ENCODE results near the gene BCL2L2. TPM values are rescaled to one million over a fixed set of nuclear protein-coding genes. Genes with fewer than 3 reads are reported as not detected.
"Not testable (repeated sequence)": the region's sequence is repeated elsewhere in the genome, so short reads cannot be mapped to it uniquely, and the experiment has no call there.

BCL2L2 gene, protein sequence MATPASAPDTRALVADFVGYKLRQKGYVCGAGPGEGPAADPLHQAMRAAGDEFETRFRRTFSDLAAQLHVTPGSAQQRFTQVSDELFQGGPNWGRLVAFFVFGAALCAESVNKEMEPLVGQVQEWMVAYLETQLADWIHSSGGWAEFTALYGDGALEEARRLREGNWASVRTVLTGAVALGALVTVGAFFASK
- total RNA-seq, result 2.6 TPM
- polyA plus RNA-seq, result not detected

DNA sequence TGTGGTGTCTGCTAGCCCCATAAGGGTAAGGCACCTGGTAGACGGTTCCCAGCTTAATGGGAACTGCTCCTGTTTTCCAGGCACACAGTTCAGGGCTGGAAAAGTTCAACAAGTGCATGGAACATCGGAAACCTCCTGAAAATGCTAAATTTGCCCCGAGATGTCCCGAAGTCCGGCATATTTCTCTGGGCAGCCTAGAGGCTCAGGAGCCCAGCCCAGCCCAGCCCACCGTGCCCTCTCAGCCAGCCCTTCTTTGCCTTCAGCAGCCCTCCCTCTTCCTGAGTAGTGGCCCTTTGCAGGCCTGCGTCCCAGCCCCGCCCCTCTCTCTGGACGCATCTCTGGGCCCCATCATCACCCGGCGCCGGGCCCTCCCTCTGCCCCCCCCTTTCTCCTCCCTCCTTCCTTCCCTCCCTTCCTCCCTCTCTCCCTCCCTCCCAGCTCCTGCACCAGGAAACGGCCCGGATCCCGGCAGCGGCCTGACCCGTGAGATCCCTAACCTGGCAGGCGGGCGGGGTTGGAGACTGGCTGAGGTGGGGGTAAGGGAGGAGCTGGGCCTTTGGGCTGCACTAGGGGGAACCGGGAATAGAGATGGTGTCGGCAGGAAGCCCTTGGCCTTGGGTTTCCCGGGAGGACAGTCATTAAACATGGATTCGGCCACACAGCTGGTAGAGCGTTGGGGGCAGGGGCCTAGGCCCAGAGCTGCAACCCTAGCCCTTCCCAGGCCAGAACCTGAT, at the start of gene BCL2L2:
TSS of gene BCL2L2 (plus strand) at position 422 of the 734 bp plus-strand sequence. CDS start 935 bp downstream, outside the sequence.
- peaks cover 5% of the 10 kb centered on the region for H3K36me3 Mint-ChIP-seq
- DNase-seq (no peak), ATAC-seq (ENCODE audit: low read depth in 2 of 2) (no peak)
- H3K36me3 ChIP-seq (ENCODE audit: control insufficient read depth, insufficient read depth, low read length), result no peaks in the 10 kb centered on the region
- H3K9me3 Mint-ChIP-seq, result peaks cover 0 to 1% (median 0%) of the 10 kb centered on the region in 7 donors
- H3K4me3 ChIP-seq (ENCODE audit: low read depth, low read length), result no peak within 1 kb of the TSS
- peaks cover 57% of the 10 kb centered on the region for H3K27me3 Mint-ChIP-seq
- peaks cover 4% of the 10 kb centered on the region for H3K27me3 ChIP-seq (ENCODE audit: control insufficient read depth, insufficient read depth, low read length)
- no peaks in the 10 kb centered on the region for H3K9me3 ChIP-seq (ENCODE audit: control insufficient read depth in 2 of 2, low read length in 2 of 2)
- peaks cover 0 to 6% (median 3%) of the 10 kb centered on the region in 4 donors for H3K4me1 Mint-ChIP-seq
- peak within 1 kb of the TSS in 2 of 4 donors; percentile 7 to 77 for H3K4me3 Mint-ChIP-seq
- peaks cover 18% of the 10 kb centered on the region for H3K4me1 ChIP-seq (ENCODE audit: control insufficient read depth, insufficient read depth, low read length, poor library complexity, severe bottlenecking)
- H3K27ac ChIP-seq (ENCODE audit: insufficient read depth, low read length, poor library complexity, severe bottlenecking), result peak within 1 kb of the TSS; percentile 14
- peak within 1 kb of the TSS in 1 of 3 donors; percentile 63 for H3K27ac Mint-ChIP-seq

DNA sequence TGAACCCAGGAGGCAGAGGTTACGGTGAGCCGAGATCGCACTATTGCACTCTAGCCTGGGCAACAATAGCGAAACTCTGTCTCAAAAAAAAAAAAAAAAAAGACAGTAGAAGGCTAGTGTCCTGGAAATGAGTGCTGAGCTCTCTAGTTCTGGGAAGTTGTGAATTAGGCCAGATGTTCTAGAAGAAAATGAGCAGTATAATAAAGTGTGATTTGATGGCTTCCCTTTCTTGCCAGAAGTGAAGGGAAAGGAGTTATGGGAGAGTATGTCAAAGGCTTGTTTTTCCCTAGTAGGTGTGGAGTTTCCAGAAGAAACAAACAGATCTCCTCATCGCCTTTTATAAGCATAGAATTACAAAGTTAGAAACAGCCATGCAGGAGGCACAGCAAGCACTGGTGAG, 48.4 kb upstream of the BCL2L2 start:
- no peaks in the 10 kb centered on the region for H3K4me1 Mint-ChIP-seq
- H3K36me3 Mint-ChIP-seq, result no peaks in the 10 kb centered on the region
- Histone ChIP-seq H3K4me1 (ENCODE audit: control insufficient read depth, insufficient read depth, low read length, poor library complexity, severe bottlenecking) (no peaks in the 10 kb centered on the region), H3K27me3 (ENCODE audit: control insufficient read depth, insufficient read depth, low read length) (peaks cover 20% of the 10 kb centered on the region), H3K27ac (ENCODE audit: insufficient read depth, low read length, poor library complexity, severe bottlenecking) (no peak overlapping the region), H3K4me3 (ENCODE audit: low read depth, low read length) (no peak overlapping the region), H3K36me3 (ENCODE audit: control insufficient read depth, insufficient read depth, low read length) (no peaks in the 10 kb centered on the region), H3K9me3 (ENCODE audit: control insufficient read depth in 2 of 2, low read length in 2 of 2) (no peaks in the 10 kb centered on the region)
- H3K9me3 Mint-ChIP-seq, result no peaks in the 10 kb centered on the region
- H3K4me3 Mint-ChIP-seq, result no peak overlapping the region
- ATAC-seq (ENCODE audit: low read depth in 2 of 2), result no peak
- H3K27me3 Mint-ChIP-seq, result peaks cover 40% of the 10 kb centered on the region
- H3K27ac Mint-ChIP-seq, result no peak overlapping the region
- DNase-seq, result no peak

GRCh38 chr14:23259426-23259825, 47.2 kb upstream of the BCL2L2 start:
- Histone ChIP-seq H3K4me3 (ENCODE audit: low read depth, low read length) (no peak overlapping the region), H3K4me1 (ENCODE audit: control insufficient read depth, insufficient read depth, low read length, poor library complexity, severe bottlenecking) (no peaks in the 10 kb centered on the region), H3K27ac (ENCODE audit: insufficient read depth, low read length, poor library complexity, severe bottlenecking) (no peak overlapping the region), H3K9me3 (ENCODE audit: control insufficient read depth in 2 of 2, low read length in 2 of 2) (no peaks in the 10 kb centered on the region), H3K36me3 (ENCODE audit: control insufficient read depth, insufficient read depth, low read length) (no peaks in the 10 kb centered on the region), H3K27me3 (ENCODE audit: control insufficient read depth, insufficient read depth, low read length) (peaks cover 20% of the 10 kb centered on the region)
- DNase-seq (no peak), ATAC-seq (ENCODE audit: low read depth in 2 of 2) (no peak)
- Mint-ChIP-seq H3K4me3 (no peak overlapping the region), H3K9me3 (no peaks in the 10 kb centered on the region), H3K4me1 (no peaks in the 10 kb centered on the region), H3K27ac (no peak overlapping the region), H3K36me3 (no peaks in the 10 kb centered on the region), H3K27me3 (peaks cover 46% of the 10 kb centered on the region)

DNA sequence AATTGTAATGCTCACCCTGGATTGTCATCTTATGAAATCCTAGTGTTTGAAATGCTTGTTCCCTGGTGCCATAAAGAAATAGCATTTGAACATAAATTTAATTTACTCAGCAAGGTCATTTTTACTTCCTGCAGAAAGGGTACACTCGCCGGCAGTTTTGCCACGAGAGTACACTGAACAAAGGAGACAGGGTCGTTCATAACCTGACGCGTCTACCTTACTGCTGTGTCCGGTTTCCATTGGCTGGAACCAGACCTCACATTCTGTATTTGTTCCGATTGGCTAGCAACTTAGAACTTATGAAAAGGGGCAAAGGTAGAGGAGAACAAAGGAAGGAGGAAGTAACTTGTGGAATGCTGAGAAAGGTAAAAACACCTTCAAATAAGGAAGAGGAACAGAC, 45.8 kb upstream of the BCL2L2 start:
- not testable (repeated sequence) for H3K27ac ChIP-seq (ENCODE audit: insufficient read depth, low read length, poor library complexity, severe bottlenecking); H3K9me3 ChIP-seq (ENCODE audit: control insufficient read depth in 2 of 2, low read length in 2 of 2); H3K4me3 ChIP-seq (ENCODE audit: low read depth, low read length); H3K4me1 ChIP-seq (ENCODE audit: control insufficient read depth, insufficient read depth, low read length, poor library complexity, severe bottlenecking); DNase-seq; H3K4me1 Mint-ChIP-seq; H3K27ac Mint-ChIP-seq; ATAC-seq (ENCODE audit: low read depth in 2 of 2); H3K9me3 Mint-ChIP-seq; H3K4me3 Mint-ChIP-seq; H3K36me3 ChIP-seq (ENCODE audit: control insufficient read depth, insufficient read depth, low read length); H3K36me3 Mint-ChIP-seq
- peaks cover 17% of the 10 kb centered on the region for H3K27me3 ChIP-seq (ENCODE audit: control insufficient read depth, insufficient read depth, low read length)
- H3K27me3 Mint-ChIP-seq, result peaks cover 57% of the 10 kb centered on the region

GRCh38 chr14:23269193-23269592, 37.4 kb upstream of the BCL2L2 start:
- no peak overlapping the region for H3K27ac ChIP-seq (ENCODE audit: insufficient read depth, low read length, poor library complexity, severe bottlenecking)
- no peaks in the 10 kb centered on the region for H3K36me3 ChIP-seq (ENCODE audit: control insufficient read depth, insufficient read depth, low read length)
- Mint-ChIP-seq H3K4me1 (peaks cover 0 to 3% (median 0%) of the 10 kb centered on the region in 4 donors), H3K36me3 (no peaks in the 10 kb centered on the region), H3K4me3 (no peak overlapping the region), H3K27ac (no peak overlapping the region), H3K9me3 (no peaks in the 10 kb centered on the region), H3K27me3 (peaks cover 14% of the 10 kb centered on the region)
- H3K4me3 ChIP-seq (ENCODE audit: low read depth, low read length), result no peak overlapping the region
- peaks cover 2% of the 10 kb centered on the region for H3K27me3 ChIP-seq (ENCODE audit: control insufficient read depth, insufficient read depth, low read length)
- DNase-seq (no peak), ATAC-seq (ENCODE audit: low read depth in 2 of 2) (no peak)
- H3K9me3 ChIP-seq (ENCODE audit: control insufficient read depth in 2 of 2, low read length in 2 of 2), result no peaks in the 10 kb centered on the region
- no peaks in the 10 kb centered on the region for H3K4me1 ChIP-seq (ENCODE audit: control insufficient read depth, insufficient read depth, low read length, poor library complexity, severe bottlenecking)

DNA sequence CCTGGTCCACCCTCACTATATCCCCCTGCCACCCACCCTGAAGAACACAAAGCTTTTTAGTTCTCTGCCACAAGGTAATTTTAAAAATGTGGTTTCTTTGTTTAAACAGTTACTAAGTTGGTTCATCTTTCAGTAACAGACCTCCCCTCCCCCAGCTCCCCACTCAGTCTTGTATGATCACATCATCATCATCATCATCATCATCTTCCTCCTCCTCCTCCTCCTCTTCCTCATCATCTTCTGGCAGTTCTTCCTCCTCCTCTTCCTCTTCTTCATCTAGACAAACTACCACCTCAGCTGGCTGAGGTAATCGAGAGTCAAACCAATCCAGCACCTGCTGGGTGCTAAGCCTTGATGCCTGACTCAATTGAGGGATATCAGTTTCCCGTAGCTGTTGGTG, 31.2 kb upstream of the BCL2L2 start:
- ATAC-seq (ENCODE audit: low read depth in 2 of 2), result no peak
- Histone ChIP-seq H3K27ac (ENCODE audit: insufficient read depth, low read length, poor library complexity, severe bottlenecking) (no peak overlapping the region), H3K9me3 (ENCODE audit: control insufficient read depth in 2 of 2, low read length in 2 of 2) (no peaks in the 10 kb centered on the region), H3K4me1 (ENCODE audit: control insufficient read depth, insufficient read depth, low read length, poor library complexity, severe bottlenecking) (no peaks in the 10 kb centered on the region), H3K4me3 (ENCODE audit: low read depth, low read length) (no peak overlapping the region), H3K27me3 (ENCODE audit: control insufficient read depth, insufficient read depth, low read length) (no peaks in the 10 kb centered on the region), H3K36me3 (ENCODE audit: control insufficient read depth, insufficient read depth, low read length) (no peaks in the 10 kb centered on the region)
- peak overlapping the region in 2 of 3 donors; percentile 48 to 53 for H3K27ac Mint-ChIP-seq
- no peaks in the 10 kb centered on the region for H3K9me3 Mint-ChIP-seq
- no peaks in the 10 kb centered on the region for H3K27me3 Mint-ChIP-seq
- no peak overlapping the region for H3K4me3 Mint-ChIP-seq
- DNase-seq, result no peak
- no peaks in the 10 kb centered on the region for H3K4me1 Mint-ChIP-seq
- peaks cover 18% of the 10 kb centered on the region for H3K36me3 Mint-ChIP-seq

- peak overlapping the region in 1 of 3 donors; percentile 43 for H3K27ac Mint-ChIP-seq
- Histone ChIP-seq H3K9me3 (ENCODE audit: control insufficient read depth in 2 of 2, low read length in 2 of 2) (no peaks in the 10 kb centered on the region), H3K4me3 (ENCODE audit: low read depth, low read length) (no peak overlapping the region), H3K4me1 (ENCODE audit: control insufficient read depth, insufficient read depth, low read length, poor library complexity, severe bottlenecking) (no peaks in the 10 kb centered on the region), H3K36me3 (ENCODE audit: control insufficient read depth, insufficient read depth, low read length) (no peaks in the 10 kb centered on the region), H3K27me3 (ENCODE audit: control insufficient read depth, insufficient read depth, low read length) (no peaks in the 10 kb centered on the region), H3K27ac (ENCODE audit: insufficient read depth, low read length, poor library complexity, severe bottlenecking) (no peak overlapping the region)
- H3K27me3 Mint-ChIP-seq, result no peaks in the 10 kb centered on the region
- H3K36me3 Mint-ChIP-seq, result peaks cover 18% of the 10 kb centered on the region
- peaks cover 0 to under 1% (median 0%) of the 10 kb centered on the region in 4 donors for H3K4me1 Mint-ChIP-seq
- H3K4me3 Mint-ChIP-seq, result no peak overlapping the region
- ATAC-seq (ENCODE audit: low read depth in 2 of 2) (no peak), DNase-seq (no peak)
- no peaks in the 10 kb centered on the region for H3K9me3 Mint-ChIP-seq
These were observed 29.4 kb upstream of the BCL2L2 start for GRCh38 chr14:23277189-23277588.

DNA sequence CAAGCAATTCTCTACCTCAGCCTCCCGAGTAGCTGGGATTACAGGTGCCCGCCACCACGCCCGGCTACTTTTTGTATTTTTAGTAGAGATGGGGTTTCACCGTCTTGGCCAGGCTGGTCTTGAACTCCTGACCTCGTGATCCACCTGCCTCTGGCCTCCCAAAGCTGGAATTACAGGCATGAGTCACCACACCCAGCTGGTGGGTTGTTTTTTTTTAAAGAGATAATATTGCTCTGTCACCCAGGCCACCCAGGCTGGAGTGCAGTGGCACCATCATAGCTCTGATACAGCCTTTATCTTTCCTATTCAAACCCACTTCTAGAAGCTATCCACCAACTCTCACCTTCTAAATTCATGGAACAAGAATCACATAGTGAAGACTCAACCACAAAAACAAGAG, 28.7 kb upstream of the BCL2L2 start:
- not testable (repeated sequence) for H3K4me1 ChIP-seq (ENCODE audit: control insufficient read depth, insufficient read depth, low read length, poor library complexity, severe bottlenecking); H3K27ac Mint-ChIP-seq; H3K27me3 Mint-ChIP-seq; H3K4me3 Mint-ChIP-seq; H3K27me3 ChIP-seq (ENCODE audit: control insufficient read depth, insufficient read depth, low read length); ATAC-seq (ENCODE audit: low read depth in 2 of 2); H3K36me3 ChIP-seq (ENCODE audit: control insufficient read depth, insufficient read depth, low read length); H3K9me3 ChIP-seq (ENCODE audit: control insufficient read depth in 2 of 2, low read length in 2 of 2); DNase-seq; H3K9me3 Mint-ChIP-seq; H3K4me1 Mint-ChIP-seq; H3K4me3 ChIP-seq (ENCODE audit: low read depth, low read length); H3K27ac ChIP-seq (ENCODE audit: insufficient read depth, low read length, poor library complexity, severe bottlenecking)
- peaks cover 18% of the 10 kb centered on the region for H3K36me3 Mint-ChIP-seq
